WTC11 (cell line): ENCODE data around the gene DHX8.
A peak's percentile ranks its signal among the peaks of the same experiment; 100 is the strongest.

Source experiments
- FOXP1 ChIP-seq: sonication (generic); formaldehyde crosslinking; IDR thresholded peaks from 2 replicates; pipeline ENCODE4 v1.8.0; 2022; ENCODE audit warnings: missing genetic modification reagents, mild to moderate bottlenecking, moderate library complexity, borderline replicate concordance
- GABPB1 ChIP-seq: sonication (generic); formaldehyde crosslinking; IDR thresholded peaks from 2 replicates; pipeline ENCODE4 v1.8.1; 2023; ENCODE audit warnings: mild to moderate bottlenecking, missing genetic modification reagents
- JUN ChIP-seq: sonication (generic); formaldehyde crosslinking; IDR thresholded peaks from 2 replicates; pipeline ENCODE4 v1.8.0; 2023; ENCODE audit warnings: mild to moderate bottlenecking, missing genetic modification reagents
- MAX ChIP-seq: sonication (generic); formaldehyde crosslinking; IDR thresholded peaks from 2 replicates; pipeline ENCODE4 v1.8.0; 2022; ENCODE audit warnings: mild to moderate bottlenecking, missing genetic modification reagents
- TP53 ChIP-seq: sonication (generic); formaldehyde crosslinking; IDR thresholded peaks from 2 replicates; pipeline ENCODE4 v1.8.1; 2023; ENCODE audit warnings: mild to moderate bottlenecking, missing genetic modification reagents
- ZNF416 ChIP-seq: fragments of 250-450 bp; sonication (Bioruptor Pico); IDR thresholded peaks from 2 replicates; pipeline ENCODE4 v1.9.0; 2021; ENCODE audit warnings: mild to moderate bottlenecking, inconsistent platforms
- TF ChIP-seq, protein P1 (sequence below): fragments of 200-600 bp; IDR thresholded peaks from 2 replicates; pipeline ENCODE4 v1.8.0; 2022; ENCODE audit warnings: antibody characterized with exemption

DNA sequence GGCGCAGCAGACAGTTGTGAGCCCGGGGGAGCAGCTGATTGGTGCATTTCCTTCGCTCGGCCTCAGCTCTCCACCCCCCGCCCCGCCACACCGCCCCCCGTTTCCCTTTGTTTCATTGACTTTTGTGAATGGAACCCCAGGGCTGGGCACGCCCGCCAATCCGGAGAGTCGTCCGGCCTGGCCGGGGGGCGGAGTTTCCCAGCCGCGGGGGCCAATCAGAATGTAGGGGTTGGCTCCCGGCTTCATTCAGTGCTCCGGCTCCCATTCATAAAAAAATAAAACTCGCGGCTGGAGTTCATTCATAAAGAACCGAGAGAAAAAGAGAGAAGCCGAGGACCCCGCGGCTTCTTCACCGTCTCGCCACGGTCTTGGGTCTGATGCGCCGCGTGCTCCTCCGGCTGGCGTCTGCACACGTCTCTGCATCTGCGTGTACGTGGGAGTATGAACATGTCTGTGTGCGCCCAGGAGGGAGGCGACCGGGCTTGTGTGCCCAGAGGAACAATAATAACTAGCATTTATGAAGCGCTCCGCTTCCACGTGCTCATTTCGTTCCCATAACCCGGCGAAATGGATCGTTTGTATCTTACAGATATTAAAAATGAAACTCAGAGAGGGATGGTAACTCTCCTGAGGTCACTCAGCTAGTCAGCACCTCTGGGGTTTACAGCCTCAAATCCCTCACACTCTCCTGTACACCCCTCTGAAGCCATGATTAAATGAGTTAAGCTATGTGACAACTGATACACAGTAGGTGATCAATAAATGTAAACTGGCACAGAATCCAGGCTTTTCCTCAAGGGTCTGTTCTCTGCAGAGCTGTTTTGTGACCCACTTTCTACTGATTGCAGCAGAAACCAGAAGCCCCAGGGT, 62.8 kb downstream of the DHX8 start, which contains the start of gene ETV4:
- TF ChIP-seq, protein P1, sequence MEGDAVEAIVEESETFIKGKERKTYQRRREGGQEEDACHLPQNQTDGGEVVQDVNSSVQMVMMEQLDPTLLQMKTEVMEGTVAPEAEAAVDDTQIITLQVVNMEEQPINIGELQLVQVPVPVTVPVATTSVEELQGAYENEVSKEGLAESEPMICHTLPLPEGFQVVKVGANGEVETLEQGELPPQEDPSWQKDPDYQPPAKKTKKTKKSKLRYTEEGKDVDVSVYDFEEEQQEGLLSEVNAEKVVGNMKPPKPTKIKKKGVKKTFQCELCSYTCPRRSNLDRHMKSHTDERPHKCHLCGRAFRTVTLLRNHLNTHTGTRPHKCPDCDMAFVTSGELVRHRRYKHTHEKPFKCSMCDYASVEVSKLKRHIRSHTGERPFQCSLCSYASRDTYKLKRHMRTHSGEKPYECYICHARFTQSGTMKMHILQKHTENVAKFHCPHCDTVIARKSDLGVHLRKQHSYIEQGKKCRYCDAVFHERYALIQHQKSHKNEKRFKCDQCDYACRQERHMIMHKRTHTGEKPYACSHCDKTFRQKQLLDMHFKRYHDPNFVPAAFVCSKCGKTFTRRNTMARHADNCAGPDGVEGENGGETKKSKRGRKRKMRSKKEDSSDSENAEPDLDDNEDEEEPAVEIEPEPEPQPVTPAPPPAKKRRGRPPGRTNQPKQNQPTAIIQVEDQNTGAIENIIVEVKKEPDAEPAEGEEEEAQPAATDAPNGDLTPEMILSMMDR, result no peak
- TF ChIP-seq TP53, result no peak
- TF ChIP-seq JUN (CRISPR knock-in tag), result no peak
- TF ChIP-seq MAX (CRISPR knock-in tag), result 0 out of 2 replicates have a peak, but pooled peaks have one; percentile 13
- TF ChIP-seq GABPB1 (CRISPR knock-in tag), result no peak
- TF ChIP-seq ZNF416 (CRISPR knock-in tag), result no peak
- no peak for TF ChIP-seq FOXP1 (CRISPR knock-in tag)
